ENCODE results near the gene CAMK1G. TPM values are rescaled to one million over a fixed set of nuclear protein-coding genes. Genes with fewer than 3 reads are reported as not detected.

The CAMK1G gene
- total RNA-seq, 1 donor from 2014 or later, result 0.12 TPM

- DNase-seq (ENCODE audit: extremely low read depth, low read depth, low spot score), result no peak
Measured at GRCh38 chr1:209597499-209597898, 14.0 kb downstream of the CAMK1G start.

DNA sequence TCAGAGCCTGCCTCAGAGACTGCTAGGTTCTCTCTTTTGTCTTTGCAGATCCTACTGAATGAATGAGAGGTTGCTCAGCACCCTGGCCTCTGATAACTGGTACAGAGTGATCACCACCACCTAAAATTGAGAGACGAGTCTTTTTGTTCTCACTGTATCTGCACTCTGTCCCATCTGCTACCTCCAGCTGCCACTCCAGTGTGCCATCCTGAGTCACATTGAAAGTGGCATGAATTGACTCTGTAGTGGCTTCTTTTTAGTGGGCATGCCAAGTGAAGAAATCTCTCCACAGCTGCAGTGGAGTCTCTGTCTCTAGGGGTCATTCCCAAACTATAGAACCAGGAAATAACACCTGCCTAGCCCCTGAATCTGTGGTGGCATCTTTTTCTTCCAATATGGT, 14.7 kb downstream of the CAMK1G start:
- DNase-seq (ENCODE audit: extremely low read depth, low read depth, low spot score), result no peak

- DNase-seq (ENCODE audit: extremely low read depth, low read depth, low spot score), result no peak
Measured at GRCh38 chr1:209600541-209600940, 17.0 kb downstream of the CAMK1G start.

DNA sequence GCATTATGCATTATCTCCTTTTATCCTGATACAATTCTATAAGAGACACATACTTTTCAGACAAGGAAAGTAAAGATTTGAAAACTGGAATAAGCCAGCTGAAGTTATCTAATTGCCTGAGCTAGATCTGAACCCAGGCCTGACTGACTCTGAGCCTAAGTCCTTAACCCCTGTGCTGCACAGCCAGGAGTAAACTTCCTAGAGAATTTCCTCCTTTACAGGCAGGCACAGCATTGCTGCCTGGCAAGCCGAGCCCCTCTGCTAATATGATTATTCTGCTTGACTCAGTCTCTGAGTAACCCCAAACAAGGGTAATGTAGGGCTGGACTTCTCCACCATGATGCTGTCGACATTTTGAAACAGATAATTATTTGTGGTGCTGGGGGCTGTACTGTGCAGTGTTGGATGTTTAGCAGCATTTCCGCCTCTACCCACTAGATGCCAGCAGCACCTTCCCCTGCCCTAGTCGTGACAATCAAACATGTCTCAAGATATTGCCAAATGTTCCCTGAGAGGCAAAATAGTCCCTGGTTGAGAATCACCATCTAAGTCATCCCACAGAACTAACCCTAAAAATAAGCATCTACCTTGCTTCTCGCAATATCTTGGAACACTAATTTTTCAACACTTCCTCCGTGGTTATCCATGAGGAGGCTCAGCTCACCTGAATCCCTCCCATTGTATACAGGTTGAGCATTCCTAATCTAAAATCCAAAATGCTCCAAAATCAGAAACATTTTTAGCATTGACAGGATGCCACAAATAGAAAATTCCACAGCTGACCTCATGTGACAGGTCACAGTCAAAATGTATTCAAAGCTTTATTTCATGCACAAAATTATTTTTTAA, 18.5 kb downstream of the CAMK1G start:
- DNase-seq (ENCODE audit: extremely low read depth, low read depth, low spot score), result no peak

DNA sequence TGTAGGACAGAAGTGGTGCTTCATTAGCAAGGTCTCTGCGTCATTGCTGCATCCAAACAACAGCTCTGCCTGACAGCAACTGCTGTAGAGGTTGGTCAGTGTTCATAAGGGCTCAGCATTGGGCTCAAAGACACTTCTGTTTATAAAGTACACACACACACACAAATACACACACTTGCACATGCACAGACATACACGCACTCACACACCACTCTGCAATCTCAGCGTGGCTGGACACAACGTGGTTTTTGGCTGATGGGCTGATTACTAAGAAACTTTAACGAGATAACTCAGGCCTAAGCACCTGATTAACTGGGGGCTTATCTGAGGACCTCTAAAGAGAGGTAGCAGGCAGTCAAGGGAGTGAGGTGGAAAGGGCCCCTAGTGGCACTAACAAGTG, 20.4 kb downstream of the CAMK1G start:
- no peak for DNase-seq (ENCODE audit: extremely low read depth, low read depth, low spot score)

- no peak for DNase-seq (ENCODE audit: extremely low read depth, low read depth, low spot score)
Measured at GRCh38 chr1:209607102-209607794, 23.7 kb downstream of the CAMK1G start.

- DNase-seq (ENCODE audit: extremely low read depth, low read depth, low spot score), result no peak
Measured at GRCh38 chr1:209607795-209608178, 24.3 kb downstream of the CAMK1G start.

DNA sequence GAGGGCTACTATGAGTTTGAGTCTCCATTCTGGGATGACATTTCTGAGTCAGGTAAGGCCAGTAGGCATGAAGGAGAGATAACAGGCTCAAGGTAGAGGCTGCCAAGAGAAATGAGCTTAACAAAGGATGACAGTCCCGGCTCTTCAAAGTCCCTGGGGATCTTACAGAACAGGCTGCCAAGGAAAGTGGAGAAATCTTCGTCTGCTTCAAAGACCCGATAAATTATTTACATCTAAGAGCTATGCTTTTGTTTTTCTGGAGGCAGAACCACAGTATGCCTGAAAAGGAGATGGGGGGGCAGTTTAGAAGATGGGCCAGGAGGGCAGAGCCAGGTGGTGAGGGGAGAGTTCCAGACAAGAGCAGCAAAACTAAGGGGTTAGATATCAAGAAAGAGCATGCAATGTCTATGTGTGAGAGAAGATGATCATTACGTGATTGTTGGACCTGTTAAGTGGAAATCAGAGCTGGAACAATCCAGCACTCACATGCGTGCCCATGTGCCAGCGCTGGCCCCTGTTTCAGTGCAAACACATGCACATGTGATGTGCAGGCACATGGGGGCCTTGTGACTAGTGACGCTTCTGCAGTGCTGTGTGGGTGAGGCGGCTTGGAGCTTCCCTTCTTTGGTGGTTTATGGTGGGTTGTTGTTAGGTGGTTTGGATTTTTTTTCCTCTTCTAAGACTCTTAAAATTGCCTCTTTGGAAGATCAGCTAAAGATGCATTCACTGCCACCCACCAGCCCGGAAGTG, 25.7 kb downstream of the CAMK1G start:
- DNase-seq (ENCODE audit: extremely low read depth, low read depth, low spot score), result no peak

- DNase-seq (ENCODE audit: extremely low read depth, low read depth, low spot score), result no peak
Measured at GRCh38 chr1:209609791-209610630, 26.5 kb downstream of the CAMK1G start.

- no peak for DNase-seq (ENCODE audit: extremely low read depth, low read depth, low spot score)
Measured at GRCh38 chr1:209610631-209610905, 27.1 kb downstream of the CAMK1G start.

DNA sequence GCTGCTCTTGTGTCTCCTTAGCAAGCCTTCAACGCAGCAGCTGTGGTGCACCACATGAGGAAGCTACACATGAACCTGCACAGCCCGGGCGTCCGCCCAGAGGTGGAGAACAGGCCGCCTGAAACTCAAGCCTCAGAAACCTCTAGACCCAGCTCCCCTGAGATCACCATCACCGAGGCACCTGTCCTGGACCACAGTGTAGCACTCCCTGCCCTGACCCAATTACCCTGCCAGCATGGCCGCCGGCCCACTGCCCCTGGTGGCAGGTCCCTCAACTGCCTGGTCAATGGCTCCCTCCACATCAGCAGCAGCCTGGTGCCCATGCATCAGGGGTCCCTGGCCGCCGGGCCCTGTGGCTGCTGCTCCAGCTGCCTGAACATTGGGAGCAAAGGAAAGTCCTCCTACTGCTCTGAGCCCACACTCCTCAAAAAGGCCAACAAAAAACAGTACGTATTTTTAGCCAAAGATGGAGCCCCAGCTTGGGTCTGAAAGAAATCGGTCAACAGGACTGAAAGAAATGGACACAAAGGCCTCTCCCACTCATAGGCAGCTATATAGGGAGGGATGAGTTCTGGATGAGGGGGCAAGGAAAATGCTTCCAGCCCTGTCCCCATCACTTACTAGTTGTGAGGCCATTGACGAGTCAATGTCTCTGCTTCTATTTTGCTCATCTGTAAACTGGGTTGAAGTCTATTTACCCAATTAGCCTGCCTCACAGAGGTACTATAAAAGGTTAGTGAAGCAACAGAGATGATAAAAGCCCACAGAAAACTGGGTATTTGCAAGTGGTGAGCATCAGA, 28.5 kb downstream of the CAMK1G start:
- DNase-seq (ENCODE audit: extremely low read depth, low read depth, low spot score), result no peak

GRCh38 chr1:209612646-209613399, 29.3 kb downstream of the CAMK1G start:
- no peak for DNase-seq (ENCODE audit: extremely low read depth, low read depth, low spot score)

GRCh38 chr1:209613400-209614150, 30.1 kb downstream of the CAMK1G start:
- no peak for DNase-seq (ENCODE audit: extremely low read depth, low read depth, low spot score)

- no peak for DNase-seq (ENCODE audit: extremely low read depth, low read depth, low spot score)
Measured at GRCh38 chr1:209614151-209614420, 30.6 kb downstream of the CAMK1G start.

- no peak for DNase-seq (ENCODE audit: extremely low read depth, low read depth, low spot score)
Measured at GRCh38 chr1:209614906-209615305, 31.4 kb downstream of the CAMK1G start.

DNA sequence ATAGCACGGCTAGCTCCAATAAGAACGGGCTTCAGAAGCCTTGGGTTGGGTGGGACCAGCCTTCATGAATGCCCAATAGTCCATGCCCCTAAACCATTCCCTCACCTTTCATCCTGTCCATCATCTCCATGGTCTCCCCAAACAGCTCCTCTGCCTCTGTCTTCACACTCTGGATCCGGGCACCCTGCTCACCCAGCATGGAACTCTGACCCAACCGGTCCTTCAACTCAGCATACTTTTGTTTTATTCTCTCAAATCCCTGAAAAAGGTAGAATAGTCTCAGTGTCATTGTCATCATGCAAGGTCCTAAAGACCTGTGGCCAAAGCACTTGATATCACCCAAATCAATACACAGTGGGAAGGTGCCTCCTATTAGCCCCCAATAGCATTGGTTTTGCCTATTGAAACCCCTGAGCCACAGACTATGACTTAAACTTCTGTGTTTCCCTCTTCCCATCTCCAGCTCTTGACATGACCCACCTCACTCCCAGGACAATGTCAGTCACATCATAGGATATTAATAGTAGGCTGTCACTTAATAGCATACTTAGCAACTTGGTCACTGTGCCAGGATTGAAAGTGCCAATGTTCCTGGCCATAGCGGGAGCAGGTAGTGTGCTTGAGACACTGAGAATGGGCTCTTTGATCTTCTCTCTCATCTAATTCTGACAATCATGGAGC, 33.0 kb downstream of the CAMK1G start:
- DNase-seq (ENCODE audit: extremely low read depth, low read depth, low spot score), result no peak

DNA sequence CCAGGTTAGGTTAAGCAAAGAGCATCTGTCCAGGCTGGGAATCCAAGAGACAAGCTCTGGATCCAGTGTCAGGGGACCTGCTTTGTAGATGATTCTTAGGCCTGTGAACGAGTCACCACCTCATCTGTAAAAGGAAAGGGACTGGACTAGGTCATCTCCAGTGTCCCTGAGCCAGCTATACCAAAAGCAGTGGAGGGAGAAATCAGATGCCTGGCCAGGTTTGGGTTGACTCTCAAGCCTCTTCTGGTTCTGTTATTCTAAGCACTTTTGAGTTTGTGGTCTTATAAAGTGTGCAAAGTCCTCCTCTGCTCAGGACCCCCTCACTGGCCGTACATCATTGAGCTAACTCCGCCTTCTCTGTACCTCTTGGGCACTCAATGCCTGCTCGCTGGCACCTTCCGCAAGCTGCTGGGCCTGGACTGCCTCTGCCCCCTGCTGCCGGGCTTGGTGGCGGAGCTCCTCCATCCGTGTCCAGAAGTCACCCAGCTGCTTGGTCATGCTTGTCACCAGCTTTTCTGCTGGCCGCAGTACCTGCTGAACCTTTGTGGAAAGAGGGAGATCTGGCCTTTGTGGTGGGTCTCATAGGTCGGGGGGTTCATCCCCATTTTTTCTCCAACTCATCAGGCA, 33.6 kb downstream of the CAMK1G start:
- no peak for DNase-seq (ENCODE audit: extremely low read depth, low read depth, low spot score)

DNA sequence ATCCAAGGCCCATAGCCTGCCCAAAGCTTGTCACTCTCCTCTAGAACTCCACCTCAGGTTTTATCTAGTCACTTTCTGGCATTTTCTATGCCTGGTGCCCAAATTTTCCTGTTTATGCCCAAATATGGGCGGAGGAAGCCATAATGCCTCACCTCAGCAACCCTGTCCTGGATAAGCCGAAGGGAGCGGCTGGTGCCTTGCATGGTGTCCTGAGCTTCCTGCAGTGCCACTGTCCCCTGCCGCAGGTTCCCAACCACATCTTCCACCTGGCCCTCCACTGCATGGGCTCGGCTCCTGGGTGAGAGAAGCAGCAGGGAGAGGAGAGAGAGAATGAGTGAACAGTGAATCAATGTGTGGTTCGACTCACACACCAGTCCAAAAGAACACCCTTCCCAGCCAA, 34.2 kb downstream of the CAMK1G start:
- DNase-seq (ENCODE audit: extremely low read depth, low read depth, low spot score), result no peak
